ENCODE measurements around the gene HMGXB4. TPM values are rescaled to one million over a fixed set of nuclear protein-coding genes. Genes with fewer than 3 reads are reported as not detected.

HMGXB4 gene
- total RNA-seq, 3 donors from 2014 or later (not counting 1 experiment from before 2014, with no cell fraction given): 40.4 to 46.1 (median 40.7) TPM

DNA sequence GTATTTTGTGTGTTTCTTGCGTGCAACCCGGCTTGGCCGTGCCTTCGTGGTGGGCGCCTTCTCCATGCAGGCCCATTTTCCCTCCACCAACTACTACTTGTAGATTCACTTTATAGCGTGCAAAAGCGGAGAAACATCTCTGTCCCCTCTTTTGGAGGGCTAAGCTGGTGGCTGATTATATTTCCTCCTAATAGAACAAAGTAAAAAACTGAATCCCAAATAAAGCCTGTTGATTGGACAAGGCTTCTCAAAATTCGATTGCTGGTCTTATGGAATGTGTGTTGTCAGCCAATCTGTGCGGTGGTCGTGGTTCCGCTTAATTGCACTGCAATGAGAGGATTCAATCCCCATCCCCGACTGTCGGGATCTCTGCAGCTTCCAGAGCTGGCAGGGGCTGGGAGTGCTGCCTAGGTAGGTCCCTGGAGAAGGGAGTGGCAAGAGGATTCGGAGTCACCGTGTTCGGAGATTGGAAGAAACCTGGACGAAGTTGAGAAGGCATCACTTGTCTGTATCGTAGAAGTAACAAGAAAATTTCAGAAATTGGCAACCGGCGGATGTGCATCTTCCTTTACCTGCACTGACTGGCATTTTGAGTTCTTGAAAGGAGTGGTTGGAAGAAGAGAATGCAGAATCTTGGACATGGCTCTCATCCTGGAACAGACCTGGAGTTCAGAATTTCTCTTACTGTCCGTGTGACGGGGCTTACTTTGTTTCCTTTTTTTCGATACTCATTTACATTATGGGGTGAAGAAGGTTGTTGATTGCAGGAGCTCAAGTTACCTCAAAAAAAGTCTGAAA, 1.1 kb downstream of the HMGXB4 start:
- peaks cover 19 to 21% of the 10 kb centered on the region in 2 donors for H3K4me1 Mint-ChIP-seq
- no peaks in the 10 kb centered on the region for H3K27me3 ChIP-seq (ENCODE audit: control insufficient read depth, insufficient read depth, low read length)
- intact Hi-C loops (cut with micrococcal nuclease): no loop called here
- 63% methylated on average over 23 of the region's 23 CpGs for WGBS (ENCODE audit: insufficient coverage)
- peaks cover 5% of the 10 kb centered on the region for H3K36me3 ChIP-seq (ENCODE audit: control insufficient read depth, insufficient read depth, low read length)
- no peaks in the 10 kb centered on the region for H3K9me3 Mint-ChIP-seq
- no peaks in the 10 kb centered on the region for H3K36me3 Mint-ChIP-seq
- TF ChIP-seq CTCF (IDR thresholded peaks at IDR 0.05): no peak
- peak overlapping the region; percentile 75 to 80 for H3K27ac Mint-ChIP-seq
- no peak for ATAC-seq
- no peaks in the 10 kb centered on the region for H3K9me3 ChIP-seq (ENCODE audit: control insufficient read depth, insufficient read depth, low read length)
- no peak for DNase-seq
- H3K27me3 Mint-ChIP-seq (ENCODE audit: low read depth in 2 of 2): no peaks in the 10 kb centered on the region
- H3K4me3 Mint-ChIP-seq: peak overlapping the region; percentile 86
- H3K4me1 ChIP-seq (ENCODE audit: control insufficient read depth, insufficient read depth, low read length): peaks cover 9% of the 10 kb centered on the region
- peak overlapping the region; percentile 78 for H3K27ac ChIP-seq (ENCODE audit: low read length)
- H3K4me3 ChIP-seq (ENCODE audit: low read length): peak overlapping the region; percentile 72

- H3K9me3 ChIP-seq (ENCODE audit: control insufficient read depth, insufficient read depth, low read length): no peaks in the 10 kb centered on the region
- TF ChIP-seq CTCF (IDR thresholded peaks at IDR 0.05): no peak
- no peak overlapping the region for H3K4me3 Mint-ChIP-seq
- no peaks in the 10 kb centered on the region for H3K4me1 ChIP-seq (ENCODE audit: control insufficient read depth, insufficient read depth, low read length)
- ATAC-seq (no peak), DNase-seq (no peak)
- peaks cover 6 to 10% of the 10 kb centered on the region in 2 donors for H3K4me1 Mint-ChIP-seq
- no peaks in the 10 kb centered on the region for H3K27me3 Mint-ChIP-seq (ENCODE audit: low read depth in 2 of 2)
- WGBS (ENCODE audit: insufficient coverage): 96% methylated on average over 7 of the region's 7 CpGs
- H3K27me3 ChIP-seq (ENCODE audit: control insufficient read depth, insufficient read depth, low read length): no peaks in the 10 kb centered on the region
- no peaks in the 10 kb centered on the region for H3K9me3 Mint-ChIP-seq
- intact Hi-C loops (cut with micrococcal nuclease): no loop called here
- H3K4me3 ChIP-seq (ENCODE audit: low read length): no peak overlapping the region
- H3K36me3 Mint-ChIP-seq: peaks cover 27% of the 10 kb centered on the region
- no peak overlapping the region for H3K27ac Mint-ChIP-seq
- no peak overlapping the region for H3K27ac ChIP-seq (ENCODE audit: low read length)
- H3K36me3 ChIP-seq (ENCODE audit: control insufficient read depth, insufficient read depth, low read length): peaks cover 58% of the 10 kb centered on the region
These were observed 7.7 kb downstream of the HMGXB4 start for GRCh38 chr22:35264986-35265385.

GRCh38 chr22:35266277-35266676, 9.0 kb downstream of the HMGXB4 start:
- Histone ChIP-seq H3K9me3 (ENCODE audit: control insufficient read depth, insufficient read depth, low read length) (no peaks in the 10 kb centered on the region), H3K27me3 (ENCODE audit: control insufficient read depth, insufficient read depth, low read length) (no peaks in the 10 kb centered on the region), H3K27ac (ENCODE audit: low read length) (no peak overlapping the region), H3K36me3 (ENCODE audit: control insufficient read depth, insufficient read depth, low read length) (peaks cover 58% of the 10 kb centered on the region), H3K4me3 (ENCODE audit: low read length) (no peak overlapping the region), H3K4me1 (ENCODE audit: control insufficient read depth, insufficient read depth, low read length) (no peaks in the 10 kb centered on the region)
- Mint-ChIP-seq H3K36me3 (peaks cover 27% of the 10 kb centered on the region), H3K4me1 (peaks cover 6 to 10% of the 10 kb centered on the region in 2 donors), H3K27me3 (ENCODE audit: low read depth in 2 of 2) (no peaks in the 10 kb centered on the region), H3K27ac (no peak overlapping the region), H3K9me3 (no peaks in the 10 kb centered on the region), H3K4me3 (no peak overlapping the region)
- TF ChIP-seq CTCF (IDR thresholded peaks at IDR 0.05): no peak
- DNase-seq: no peak
- WGBS (ENCODE audit: insufficient coverage): 96% methylated on average over 3 of the region's 3 CpGs
- intact Hi-C loops (cut with micrococcal nuclease): no loop called here
- no peak for ATAC-seq
